Testis (tissue), 2 donors: ENCODE results near the gene NMRK2.

ENCODE experiments used
- POLR2A ChIP-seq: fragments of 450-650 bp; IDR thresholded peaks from one replicate; pipeline ENCODE4 v1.6.1; 2017; ENCODE audit warnings: antibody characterized with exemption, mild to moderate bottlenecking, moderate library complexity
- TF ChIP-seq, protein P1 (sequence below), 3 experiments: fragments of 450-650 bp in 2 of 3; fragments of 200-600 bp in 1 of 3; sonication (generic) in 1 of 3; IDR thresholded peaks; one replicate each; pipeline ENCODE4 v1.5.1; 2016 to 2019; ENCODE audit warnings: antibody characterized with exemption in 3 of 3, mild to moderate bottlenecking in 2 of 3, moderate library complexity in 1 of 3

DNA sequence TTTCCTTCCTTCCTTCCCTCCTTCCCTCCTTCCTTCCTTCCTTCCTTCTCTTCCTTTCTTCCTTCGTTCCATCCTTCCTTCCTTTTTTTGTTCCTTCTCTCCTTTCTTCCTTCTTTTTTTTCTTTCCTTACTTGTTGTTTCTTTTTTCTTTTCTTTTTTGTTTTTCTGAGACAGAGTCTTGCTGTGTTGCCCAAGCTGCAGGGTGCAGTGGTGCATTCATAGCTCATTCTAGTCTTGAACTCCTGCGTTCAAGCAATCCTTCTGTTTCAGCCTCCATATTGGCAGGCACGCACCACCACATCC is 57.9 kb downstream of the NMRK2 start:
- TF ChIP-seq, protein P1, sequence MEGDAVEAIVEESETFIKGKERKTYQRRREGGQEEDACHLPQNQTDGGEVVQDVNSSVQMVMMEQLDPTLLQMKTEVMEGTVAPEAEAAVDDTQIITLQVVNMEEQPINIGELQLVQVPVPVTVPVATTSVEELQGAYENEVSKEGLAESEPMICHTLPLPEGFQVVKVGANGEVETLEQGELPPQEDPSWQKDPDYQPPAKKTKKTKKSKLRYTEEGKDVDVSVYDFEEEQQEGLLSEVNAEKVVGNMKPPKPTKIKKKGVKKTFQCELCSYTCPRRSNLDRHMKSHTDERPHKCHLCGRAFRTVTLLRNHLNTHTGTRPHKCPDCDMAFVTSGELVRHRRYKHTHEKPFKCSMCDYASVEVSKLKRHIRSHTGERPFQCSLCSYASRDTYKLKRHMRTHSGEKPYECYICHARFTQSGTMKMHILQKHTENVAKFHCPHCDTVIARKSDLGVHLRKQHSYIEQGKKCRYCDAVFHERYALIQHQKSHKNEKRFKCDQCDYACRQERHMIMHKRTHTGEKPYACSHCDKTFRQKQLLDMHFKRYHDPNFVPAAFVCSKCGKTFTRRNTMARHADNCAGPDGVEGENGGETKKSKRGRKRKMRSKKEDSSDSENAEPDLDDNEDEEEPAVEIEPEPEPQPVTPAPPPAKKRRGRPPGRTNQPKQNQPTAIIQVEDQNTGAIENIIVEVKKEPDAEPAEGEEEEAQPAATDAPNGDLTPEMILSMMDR (IDR thresholded peaks at IDR 0.05), result no peak
- no peak for TF ChIP-seq POLR2A
